GM12801 (cell line): ENCODE results near the gene LRRFIP1.

Source experiments
- CTCF ChIP-seq: IDR thresholded peaks from one replicate; pipeline ENCODE4 v1.5.1; 2011; ENCODE audit warnings: control low read depth; ENCODE audit not compliant: insufficient read length; ENCODE audit errors: extremely low read depth

LRRFIP1 gene

GRCh38 chr2:237791977-237792727 is 164.8 kb downstream of the LRRFIP1 start:
- no peak for TF ChIP-seq CTCF

GRCh38 chr2:237797253-237797652 is 169.9 kb downstream of the LRRFIP1 start:
- TF ChIP-seq CTCF, result no peak

- no peak for TF ChIP-seq CTCF
Observed at GRCh38 chr2:237798236-237799059, 171.1 kb downstream of the LRRFIP1 start, which contains the start of gene RBM44. Gene RBM44 (plus strand): TSS chr2:237798779. CDS start chr2:237813610, 14,831 bp downstream.

- no peak for TF ChIP-seq CTCF
Observed at GRCh38 chr2:237799060-237799428, 171.7 kb downstream of the LRRFIP1 start.

GRCh38 chr2:237801466-237801865 is 174.1 kb downstream of the LRRFIP1 start:
- TF ChIP-seq CTCF, result no peak

- no peak for TF ChIP-seq CTCF
Observed at GRCh38 chr2:237806334-237806733, 178.9 kb downstream of the LRRFIP1 start.

- no peak for TF ChIP-seq CTCF
Observed at GRCh38 chr2:237815637-237816036, 188.2 kb downstream of the LRRFIP1 start.
